NCI-H446 (cell line): Measurements from ENCODE around the gene PFKL.
"Not testable (repeated sequence)": the region's sequence is repeated elsewhere in the genome, so short reads cannot be mapped to it uniquely, and the experiment has no call there.

ENCODE experiments used
- DNase-seq, 2 experiments: peaks; one replicate each; lab custom pipeline; 2025; lab: John Stamatoyannopoulos, UW

Gene PFKL

DNA sequence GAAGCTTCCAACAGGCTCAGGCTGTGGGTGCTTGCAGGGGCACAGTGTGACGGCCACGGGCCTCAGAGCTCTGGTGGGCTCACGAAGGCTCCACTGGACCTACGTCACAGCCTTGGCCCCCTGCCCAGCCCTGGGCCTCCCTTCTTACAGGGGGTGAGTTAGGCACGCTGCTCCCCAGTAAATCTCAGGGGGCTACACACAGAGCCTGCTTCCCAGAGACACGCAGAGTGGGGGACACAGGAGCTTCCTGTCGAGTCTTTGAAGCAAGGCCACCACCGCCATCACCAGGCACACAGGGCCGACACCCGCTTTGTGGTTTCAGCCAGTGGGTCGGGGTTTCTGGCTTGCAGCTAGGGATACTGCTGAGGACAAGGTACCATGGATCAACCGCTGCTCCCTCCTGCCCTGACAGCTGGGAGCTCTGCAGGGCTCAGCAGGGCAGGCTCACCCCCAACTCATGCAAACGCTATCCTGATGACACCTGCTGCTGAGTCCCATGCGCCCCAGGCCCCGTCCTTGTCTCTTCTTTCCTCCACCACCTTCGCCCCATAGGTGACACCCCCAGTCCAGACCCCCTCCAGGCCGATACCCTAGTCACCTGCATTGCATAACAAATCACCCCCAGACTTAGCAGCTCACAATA lies 44.8 kb downstream of the PFKL start:
- no peak for DNase-seq

DNA sequence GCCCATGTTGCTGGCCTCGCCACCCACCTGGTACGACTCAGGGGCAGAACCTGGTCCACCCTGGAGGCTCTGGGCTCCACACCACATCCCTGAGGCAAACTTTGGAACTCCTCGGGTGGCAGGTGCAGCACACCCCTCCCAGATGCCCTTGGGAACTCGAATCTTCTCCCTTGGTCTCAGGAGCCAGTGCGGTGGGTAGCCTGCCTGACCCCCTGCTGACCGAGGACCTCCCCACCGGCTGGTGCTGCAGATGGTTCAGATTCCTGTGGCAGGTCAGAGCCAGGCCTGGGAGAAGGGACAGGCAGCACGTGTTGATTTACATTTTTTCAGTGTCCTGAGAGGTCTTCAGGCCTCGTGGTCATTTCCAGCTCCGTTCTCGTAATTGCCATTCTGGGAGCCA lies 45.6 kb downstream of the PFKL start:
- no peak for DNase-seq

DNA sequence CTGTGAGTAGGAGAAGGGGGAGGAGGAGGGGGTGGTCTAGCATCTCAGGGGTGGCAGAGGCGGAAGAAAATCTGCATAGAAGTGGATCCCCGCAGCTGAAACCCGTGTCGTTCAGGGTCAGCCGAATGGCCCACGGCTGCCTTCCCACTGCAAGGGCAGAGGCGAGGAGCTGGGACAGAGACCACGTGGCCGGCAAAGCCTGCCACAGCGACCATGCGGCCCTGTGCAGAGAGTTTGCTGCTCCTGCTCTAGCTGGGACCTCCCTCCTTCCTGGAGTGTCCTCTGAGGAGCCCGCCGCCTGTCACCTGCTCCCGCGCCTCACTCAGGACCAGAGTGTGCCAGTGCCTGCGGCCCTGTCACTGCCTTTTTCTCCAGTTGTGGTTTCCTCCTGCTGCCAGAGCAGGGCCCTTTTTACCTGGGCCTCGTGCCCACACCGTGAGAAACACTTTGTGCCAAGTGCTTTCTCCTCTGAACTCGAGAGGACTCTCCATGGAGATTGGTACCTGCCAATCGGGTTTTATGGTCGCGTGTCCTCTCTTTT lies 48.1 kb downstream of the PFKL start:
- no peak for DNase-seq

DNA sequence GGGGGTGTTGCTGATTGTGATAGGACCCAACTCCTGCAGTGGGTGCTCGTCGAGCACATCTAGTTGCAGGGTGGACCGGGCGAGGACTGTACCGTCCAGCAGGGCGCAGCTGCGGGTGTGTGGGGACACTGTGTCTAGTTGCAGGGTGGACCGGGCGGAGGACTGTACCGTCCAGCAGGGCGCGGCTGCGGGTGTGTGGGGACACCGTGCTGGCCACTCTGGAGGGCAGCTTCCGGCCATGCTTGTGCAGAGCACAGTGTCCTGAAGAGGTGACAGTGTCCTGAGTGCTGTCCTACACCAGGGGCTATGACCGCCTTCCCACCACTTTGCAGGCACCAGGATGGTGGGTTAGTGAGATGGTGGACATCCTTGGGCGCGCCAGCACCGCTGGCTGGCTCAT lies 49.0 kb downstream of the PFKL start:
- DNase-seq, result no peak

DNA sequence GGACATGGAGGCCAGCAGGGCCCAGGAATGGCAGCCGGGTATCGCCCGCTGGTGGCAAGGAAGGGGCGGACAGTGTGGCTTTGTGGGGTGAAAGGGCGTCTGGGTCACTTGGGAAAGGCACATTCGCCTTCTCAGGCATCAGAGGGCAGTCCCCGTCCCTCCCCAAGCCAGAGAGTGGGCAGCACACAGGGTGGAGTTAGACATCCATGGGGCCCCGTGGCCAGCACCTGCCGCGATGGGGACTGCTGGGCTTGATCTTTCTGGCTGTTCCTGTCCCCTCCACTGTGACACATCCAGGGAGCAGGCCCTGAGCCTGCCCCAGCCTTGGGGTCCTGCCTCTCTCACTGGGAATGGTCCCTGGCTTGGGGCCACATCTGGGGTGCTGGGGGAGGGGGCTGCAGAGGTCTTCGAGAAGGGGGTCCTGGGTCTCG lies 49.6 kb downstream of the PFKL start:
- DNase-seq, result no peak

DNA sequence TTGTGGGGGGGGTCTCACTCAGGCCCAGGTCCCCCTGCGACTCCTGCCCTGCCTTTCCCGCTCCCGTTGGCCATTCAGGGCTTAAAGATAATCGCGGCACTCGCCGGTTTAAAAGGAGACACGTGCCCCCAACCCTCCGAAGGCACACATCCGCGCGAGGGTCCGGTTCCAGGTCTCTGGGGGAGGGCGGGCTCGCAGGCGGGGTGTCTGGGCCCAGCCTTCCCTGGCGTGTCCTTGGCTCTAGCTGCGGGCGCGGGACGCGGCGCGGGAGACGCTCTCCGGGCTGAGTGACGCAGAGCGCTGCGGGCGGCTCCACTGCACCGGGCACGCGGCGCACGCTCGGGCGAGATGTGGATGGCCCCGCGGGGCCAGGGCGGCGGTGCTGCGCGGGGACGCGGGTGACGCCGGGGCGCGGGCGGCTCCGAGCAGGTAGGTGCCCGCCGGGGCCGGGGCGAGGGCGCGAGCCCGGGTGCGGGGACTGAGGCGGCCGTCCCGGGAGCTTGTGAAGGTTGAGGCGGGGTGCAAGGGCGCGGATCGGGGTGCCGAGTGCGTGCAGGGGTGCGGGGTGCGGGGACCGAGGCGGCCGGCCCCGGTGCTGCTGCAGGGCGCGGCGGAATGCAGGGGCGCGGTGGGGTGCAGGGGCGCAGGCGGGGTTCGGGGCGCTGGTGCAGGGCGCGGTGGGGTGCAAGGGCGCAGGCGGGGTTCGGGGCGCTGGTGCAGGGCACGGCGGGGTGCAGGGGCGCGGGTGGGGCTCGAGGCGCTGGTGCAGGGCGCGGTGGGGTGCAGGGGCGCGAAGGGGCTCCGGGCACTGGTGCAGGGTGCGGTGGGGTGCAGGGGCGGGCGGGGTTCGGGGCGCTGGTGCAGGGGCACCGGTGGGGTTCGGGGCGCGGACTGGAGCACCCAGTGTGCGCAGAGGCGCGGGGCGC lies 50.3 kb downstream of the PFKL start:
- DNase-seq, result no peak

DNA sequence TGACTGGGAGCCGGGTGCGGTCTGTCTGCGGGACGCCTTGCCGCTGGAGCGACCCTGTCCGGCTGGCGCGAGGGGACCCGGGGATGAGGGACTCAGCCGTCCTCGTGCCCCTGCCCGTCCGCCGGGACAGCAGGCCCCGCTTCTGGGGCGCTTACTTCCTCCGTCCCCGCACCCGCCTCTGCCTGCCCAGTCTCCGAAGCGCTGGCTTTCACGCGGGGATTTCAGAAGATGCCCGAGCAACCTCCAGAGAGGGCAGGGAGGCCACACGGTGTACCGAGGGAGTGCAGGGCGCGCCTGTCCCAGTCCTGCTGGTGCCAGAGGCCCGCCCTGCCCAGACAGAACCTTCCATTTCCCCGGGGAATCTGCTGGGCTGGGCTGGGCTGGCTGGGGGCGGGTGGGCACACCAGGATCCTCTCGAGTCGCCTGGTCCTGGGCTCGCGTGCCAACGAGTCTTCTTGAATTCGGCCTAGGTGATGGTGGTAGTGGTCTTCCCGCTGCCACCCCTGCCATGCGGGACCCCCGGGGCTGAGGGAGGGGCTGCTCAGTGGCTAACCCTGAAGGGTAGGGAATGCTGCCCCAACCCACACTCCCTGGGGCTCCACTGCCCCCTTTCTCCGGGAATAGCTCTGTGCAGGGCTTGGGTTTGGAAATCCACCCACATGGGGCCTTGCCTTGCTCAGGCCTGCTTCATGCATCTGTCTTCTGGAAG lies 51.1 kb downstream of the PFKL start:
- DNase-seq, result no peak

DNA sequence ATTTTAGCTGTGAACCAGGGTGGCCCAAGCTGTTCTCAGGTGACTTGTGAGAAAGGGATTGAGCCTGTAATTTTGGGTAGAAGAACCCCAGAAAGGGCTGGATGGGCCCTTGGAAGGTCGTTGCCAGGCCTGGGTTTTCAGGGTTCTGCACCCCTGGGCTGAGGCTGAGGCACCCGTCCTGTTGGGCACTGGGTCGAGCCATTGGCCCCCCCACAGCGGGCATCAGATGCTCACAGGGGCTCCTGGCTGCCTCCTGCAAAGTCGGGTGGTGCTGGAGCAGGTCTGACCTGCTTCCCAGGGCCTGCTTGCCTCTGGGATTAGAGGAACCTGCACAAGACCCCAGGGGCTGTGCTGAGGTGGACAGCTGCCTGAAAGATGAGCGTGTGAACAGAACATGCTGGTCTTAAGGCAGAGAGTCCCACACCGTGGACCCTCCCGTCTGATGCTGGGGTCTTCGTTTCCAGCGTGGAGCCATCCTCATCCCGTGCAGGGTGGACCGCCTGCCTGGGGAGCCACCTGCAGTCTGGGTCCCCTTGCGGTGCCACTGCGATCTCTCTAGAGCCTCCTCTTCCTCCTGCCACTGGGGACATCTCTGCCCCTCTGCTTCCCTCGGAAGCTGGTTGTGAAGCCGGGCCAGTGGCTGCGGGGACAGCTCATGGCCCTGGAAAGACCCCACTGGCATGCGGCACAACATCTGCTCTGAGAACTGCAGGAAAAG lies 51.8 kb downstream of the PFKL start:
- DNase-seq, result no peak

DNA sequence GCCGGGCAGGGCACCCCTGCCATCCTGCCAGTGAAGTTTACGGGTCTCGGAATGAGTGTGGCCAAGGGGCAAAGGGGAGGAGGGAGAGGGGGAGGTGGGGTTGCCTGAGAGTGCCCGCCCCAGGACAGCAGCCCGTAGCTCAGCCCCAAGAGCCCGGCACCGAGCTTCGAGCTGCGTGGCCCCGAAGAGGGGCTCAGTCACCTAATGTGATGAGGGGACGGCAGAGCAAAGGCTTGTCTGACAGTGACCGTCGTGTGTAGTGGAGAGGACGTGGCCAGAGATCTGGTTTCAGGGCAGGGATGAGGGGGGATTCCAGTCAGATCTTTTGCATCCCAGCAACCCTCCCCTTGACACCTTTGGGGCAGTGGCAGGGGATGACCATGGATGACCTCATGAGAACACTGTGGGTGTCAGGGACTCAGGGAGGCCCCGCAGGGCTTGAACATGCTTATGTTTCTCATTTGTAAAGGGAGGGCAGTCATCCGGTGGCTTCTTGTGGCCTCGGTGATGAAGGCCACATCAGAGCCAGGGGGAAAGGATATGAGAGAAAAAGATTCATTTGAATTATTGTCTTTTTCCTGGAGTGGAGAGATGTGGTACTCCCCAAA lies 52.5 kb downstream of the PFKL start:
- no peak for DNase-seq

DNA sequence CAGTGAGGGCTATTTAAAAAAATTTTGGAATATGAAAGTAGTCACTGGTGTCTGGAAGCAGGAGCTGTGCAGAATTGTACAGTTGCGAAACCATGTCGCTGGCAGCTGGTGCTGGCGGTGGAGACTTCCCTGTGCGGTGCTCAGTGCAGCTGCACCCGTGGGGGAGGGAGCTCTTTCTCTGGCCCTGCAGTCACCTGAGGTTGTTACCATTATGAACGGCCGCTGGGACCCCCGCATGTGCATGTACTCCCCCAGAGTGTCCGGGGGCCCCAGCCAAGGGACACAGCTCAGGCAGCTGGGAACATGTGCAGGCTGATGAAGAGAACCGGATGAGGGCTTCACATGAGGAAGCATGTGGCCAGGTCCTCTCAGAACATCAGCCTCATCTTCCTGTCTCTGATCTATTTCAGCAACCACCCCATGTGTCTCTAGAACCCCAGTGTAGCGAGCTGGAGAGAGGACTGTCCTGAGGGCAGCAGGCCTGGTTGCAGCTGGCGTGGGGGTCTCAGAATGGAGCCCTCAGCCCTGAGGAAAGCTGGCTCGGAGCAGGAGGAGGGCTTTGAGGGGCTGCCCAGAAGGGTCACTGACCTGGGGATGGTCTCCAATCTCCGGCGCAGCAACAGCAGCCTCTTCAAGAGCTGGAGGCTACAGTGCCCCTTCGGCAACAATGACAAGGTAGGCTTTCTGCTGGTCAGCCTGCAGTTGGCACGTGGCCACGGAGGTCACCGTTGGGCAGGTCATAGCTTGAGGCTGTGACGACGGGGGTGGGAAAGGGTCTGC lies 53.5 kb downstream of the PFKL start, which contains the start of gene TRPM2:
Gene TRPM2, plus strand, starts transcription at position 431 of the 780 bp plus-strand sequence. Its CDS starts 80 bp downstream, at position 511.
- no peak for DNase-seq

DNA sequence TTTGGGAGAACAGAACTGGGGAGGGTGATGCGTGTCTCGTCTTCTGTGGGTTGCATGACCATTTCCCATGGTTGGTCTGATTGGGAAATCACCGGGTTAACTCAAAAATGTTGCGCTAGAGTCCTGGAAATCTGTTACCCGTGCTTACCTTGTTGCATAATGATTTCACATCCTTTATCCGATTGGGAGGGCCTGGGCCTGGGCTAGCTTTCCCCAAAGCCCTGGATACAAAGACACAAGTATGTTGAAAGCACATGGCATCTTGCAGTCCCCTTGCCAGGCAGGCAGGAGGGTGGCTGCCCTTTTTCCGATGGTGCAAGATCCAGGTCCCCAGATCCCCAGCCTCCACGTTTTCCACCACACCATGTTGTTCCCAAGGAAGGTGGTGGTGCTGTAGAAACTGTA lies 54.1 kb downstream of the PFKL start:
- no peak for DNase-seq

DNA sequence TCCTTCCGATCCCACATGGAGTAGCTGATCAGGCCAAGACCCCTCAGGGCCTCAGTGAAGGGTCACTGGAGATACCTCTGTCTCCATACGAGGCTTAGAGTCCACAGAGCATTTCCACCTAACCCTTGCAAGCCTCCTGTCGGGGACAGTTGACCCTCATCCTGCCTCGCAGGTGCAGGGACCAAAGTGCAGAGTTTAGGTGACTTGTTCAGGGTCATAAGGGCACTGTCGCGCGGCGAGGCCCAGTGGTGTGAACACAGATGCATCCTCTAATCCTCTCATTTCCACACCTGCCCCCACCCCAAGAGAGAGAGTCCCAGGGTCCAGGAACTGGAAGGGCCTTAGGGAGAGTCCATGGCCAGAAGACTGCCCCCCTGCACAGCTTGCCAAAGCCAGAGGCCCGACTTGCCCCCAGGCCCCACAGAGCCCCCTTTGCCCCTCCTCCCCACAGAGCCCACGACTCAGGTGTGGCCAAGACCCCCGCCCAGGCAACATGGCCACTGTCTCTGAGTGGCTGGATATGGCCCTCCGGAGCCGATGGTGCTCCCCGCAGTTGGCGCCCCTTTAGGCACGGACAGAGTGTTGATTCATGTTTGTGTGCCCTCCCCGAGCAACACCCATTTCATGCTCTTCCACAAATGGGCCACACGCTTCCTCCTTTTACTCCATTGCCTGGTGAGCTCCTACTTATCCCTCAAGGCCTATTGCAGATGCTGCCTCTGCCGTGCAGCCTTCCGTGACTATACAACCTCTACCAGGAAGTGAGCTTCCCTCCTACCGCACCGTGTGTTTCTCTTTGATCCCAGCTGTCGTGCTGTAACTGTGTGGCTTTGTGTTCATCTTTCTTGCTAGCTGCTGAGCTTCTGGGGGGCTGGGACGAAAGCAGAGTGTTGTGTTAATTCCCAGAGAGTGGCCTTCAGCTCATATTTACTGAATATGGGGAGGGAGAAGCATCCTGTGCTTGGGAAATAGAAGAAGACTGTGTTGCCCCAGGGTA lies 55.2 kb downstream of the PFKL start:
- DNase-seq, result no peak

DNA sequence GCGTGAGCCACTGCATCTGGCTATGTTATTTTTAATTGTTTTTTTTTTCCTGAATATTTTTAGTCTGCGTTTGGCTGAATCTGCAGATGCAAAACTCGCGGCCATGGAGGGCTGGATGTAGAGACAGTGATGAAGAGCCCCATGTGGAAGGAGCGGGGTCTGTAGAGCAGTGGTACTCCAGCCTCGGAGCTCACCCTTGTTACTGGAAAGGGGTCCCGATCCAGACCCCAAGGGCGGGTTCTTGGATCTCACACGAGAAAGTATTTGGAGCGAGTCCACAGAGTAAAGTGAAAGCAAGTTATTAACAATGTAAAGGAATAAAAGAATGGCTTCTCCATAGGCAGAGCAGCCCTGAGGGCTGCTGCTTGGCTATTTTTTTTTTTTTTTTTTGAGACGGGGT lies 56.3 kb downstream of the PFKL start:
- no peak for DNase-seq

DNA sequence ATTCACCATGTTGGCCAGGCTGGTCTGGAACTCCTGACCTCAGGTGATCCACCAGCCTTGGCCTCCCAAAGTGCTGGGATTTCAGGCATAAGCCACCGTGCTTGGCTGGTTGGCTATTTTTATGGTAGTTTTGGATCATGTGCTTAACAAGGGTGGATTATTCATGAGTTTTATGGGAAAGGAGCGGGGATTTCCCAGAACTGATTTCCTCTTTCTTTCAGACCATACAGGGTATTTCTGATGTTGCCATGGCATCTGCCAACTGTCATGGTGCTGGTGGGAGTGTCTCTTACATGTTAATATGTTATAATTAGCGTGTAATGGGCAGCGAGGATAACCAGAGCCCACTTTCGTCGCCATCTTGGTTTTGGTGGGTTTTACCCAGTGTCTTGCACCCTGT lies 56.8 kb downstream of the PFKL start:
- no peak for DNase-seq

DNA sequence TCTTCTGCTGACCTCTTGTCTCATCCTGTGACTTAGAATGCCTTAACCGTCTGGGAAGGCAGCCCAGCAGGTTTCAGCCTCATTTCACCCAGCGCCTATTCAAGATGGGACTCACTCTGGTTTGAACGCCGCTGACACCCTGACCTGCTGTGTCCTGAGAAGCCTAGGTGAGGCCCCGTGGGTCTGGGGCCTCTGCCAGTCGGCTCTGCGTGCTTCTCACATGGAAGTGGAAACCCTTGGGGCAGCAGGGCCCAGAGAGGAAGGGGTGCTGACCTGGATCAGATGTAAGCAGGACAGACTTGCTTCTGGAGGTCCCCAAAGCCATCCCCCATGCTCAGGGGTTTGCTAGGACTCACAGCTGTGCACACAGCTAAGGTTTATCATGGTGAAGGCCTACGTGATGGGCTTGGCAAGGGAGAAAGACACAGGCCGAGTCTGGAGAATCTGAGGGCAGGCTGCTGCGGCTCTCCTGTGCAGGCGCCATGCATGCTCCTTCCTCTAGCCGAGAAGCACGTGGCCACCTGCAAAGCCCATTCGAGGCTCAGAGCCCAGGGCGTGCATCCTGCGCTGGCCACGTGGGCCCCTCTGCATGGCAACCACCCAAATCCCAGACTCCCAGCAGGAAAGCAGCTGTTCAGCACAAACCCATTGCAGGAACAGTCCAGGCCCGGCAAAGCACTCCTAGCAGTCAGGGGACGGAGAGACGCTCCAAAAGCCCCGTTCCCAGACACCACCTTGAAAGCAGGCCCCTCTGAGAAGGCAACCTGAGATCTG lies 57.4 kb downstream of the PFKL start:
- DNase-seq, result no peak

DNA sequence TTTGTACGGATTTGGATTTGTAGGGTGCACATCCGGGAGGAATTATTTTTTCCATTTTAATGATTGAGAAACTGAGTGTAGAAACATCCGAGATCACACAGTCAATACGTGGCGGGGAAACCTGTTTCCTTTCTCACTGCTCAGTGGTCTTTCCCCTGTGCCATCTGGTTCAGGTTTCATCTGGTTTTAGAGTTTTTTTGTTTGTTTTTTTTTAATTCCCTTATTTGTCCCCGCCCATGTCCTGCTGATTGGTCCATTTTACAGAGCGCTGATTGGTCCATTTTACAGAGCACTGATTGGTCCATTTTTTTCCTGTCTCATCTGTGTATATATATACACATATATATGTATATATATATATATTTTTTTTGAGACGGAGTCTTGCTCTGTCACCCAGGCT lies 59.5 kb downstream of the PFKL start:
- DNase-seq, result no peak

DNA sequence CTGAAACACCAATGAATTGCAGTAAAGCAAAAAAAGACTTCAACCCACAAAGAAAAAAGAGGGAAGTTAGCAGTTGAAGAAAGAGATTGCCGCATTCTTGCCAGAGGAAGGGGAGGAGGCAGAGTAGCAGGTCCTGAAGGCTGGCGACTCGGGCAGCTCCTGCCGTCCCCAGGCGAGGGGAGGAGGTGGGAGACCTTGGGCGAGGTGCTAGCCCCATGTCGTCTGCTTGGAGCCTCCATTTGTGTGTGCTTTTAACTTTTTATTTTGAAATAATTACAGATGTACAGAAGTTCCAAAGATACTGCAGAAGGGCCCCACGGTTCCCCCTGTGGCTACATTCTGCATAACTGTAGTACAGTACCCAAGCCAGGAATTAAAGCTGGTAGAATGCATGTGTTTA lies 60.3 kb downstream of the PFKL start:
- DNase-seq, result no peak

DNA sequence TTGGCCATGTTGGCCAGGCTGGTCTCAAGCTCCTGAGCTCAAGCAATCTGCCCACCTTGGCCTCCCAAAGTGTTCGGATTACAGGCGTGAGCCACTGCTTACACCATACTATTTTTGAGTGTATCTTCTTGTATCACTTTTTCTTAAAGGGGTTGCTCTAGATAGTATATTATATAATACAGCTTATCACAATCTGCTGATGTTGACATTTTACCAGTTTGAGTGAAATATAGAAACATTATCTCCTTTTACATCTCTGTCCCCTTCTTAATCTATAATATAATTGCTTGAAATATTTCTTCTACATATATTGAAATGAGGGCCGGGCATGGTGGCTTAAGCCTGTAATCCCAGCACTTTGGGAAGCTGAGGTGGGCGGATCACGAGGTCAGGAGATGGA lies 62.0 kb downstream of the PFKL start:
- DNase-seq, result not testable (repeated sequence)

DNA sequence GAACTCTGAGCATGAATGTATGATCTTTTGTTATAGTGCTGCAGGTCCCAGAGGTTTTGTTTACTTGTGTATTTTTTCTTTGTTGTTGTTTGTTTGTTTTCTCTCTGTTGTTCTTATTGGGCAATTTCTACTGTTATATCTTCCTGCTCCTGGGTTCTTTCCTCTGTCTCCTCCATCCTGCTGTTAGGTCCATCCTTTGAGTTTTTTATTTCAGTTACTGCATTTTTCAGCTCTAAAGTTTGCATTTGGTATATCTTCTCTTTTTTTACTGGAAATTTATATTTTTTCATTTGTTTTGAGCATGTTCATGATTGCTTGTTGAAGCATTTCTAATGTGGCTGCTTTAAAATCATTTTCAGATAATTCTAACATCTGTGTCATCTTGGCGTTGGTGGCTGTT lies 63.4 kb downstream of the PFKL start:
- no peak for DNase-seq
